PFSK-1 (cell line): ENCODE data around the gene SLC6A2.

Experiments used
- FOXP2 ChIP-seq: optimal IDR thresholded peaks from 2 replicates; pipeline ENCODE3; 2011; ENCODE audit warnings: borderline replicate concordance, control low read depth, inconsistent platforms; ENCODE audit not compliant: insufficient read depth; ENCODE audit errors: extremely low read length, extremely low read depth
- POLR2AphosphoS5 ChIP-seq: IDR thresholded peaks from 2 replicates; pipeline ENCODE4 v1.6.1; 2012; ENCODE audit warnings: low read depth, mild to moderate bottlenecking, control low read depth, low read length, moderate library complexity
- SIN3A ChIP-seq: IDR thresholded peaks from 2 replicates; pipeline ENCODE4 v1.6.1; 2012; ENCODE audit warnings: mild to moderate bottlenecking, low read length, moderate library complexity, borderline replicate concordance; ENCODE audit not compliant: insufficient read depth
- TAF1 ChIP-seq: IDR thresholded peaks from 2 replicates; pipeline ENCODE4 v1.6.1; 2012; ENCODE audit warnings: low read length, control low read depth, borderline replicate concordance; ENCODE audit not compliant: insufficient read depth
- TF ChIP-seq, protein P1 (sequence below), 2 experiments: IDR thresholded peaks; 2 replicates each; pipeline versions ENCODE4 v1.6.1 to v1.8.0; 2011 to 2012; ENCODE audit warnings: low read depth in 2 of 2, low read length in 2 of 2, control low read depth in 1 of 2, inconsistent platforms in 1 of 2, mild to moderate bottlenecking in 1 of 2, moderate library complexity in 1 of 2; ENCODE audit not compliant: insufficient read depth in 1 of 2

The SLC6A2 gene

DNA sequence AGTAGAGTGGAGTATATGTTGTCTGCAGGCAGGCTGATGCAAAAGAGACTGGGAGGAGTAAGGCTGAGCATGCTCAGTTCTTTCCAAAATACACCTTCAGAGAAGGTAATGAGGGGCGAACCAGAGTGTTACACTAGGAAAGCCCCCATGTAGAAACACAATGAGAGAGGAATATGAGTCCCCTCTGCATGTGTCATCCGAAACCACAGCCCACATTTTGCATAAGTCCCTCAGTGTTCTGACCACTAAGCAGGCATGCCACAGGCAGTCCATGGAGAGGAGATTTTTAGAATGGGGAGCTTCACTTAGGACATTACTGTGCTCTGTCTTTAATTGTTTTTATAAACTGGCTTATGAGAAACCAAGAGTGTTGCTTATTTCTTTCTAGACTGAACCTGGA, 32.0 kb downstream of the SLC6A2 start:
- TF ChIP-seq POLR2AphosphoS5 (no peak), FOXP2 (no peak), TAF1 (no peak), SIN3A (no peak)
- TF ChIP-seq, protein P1, sequence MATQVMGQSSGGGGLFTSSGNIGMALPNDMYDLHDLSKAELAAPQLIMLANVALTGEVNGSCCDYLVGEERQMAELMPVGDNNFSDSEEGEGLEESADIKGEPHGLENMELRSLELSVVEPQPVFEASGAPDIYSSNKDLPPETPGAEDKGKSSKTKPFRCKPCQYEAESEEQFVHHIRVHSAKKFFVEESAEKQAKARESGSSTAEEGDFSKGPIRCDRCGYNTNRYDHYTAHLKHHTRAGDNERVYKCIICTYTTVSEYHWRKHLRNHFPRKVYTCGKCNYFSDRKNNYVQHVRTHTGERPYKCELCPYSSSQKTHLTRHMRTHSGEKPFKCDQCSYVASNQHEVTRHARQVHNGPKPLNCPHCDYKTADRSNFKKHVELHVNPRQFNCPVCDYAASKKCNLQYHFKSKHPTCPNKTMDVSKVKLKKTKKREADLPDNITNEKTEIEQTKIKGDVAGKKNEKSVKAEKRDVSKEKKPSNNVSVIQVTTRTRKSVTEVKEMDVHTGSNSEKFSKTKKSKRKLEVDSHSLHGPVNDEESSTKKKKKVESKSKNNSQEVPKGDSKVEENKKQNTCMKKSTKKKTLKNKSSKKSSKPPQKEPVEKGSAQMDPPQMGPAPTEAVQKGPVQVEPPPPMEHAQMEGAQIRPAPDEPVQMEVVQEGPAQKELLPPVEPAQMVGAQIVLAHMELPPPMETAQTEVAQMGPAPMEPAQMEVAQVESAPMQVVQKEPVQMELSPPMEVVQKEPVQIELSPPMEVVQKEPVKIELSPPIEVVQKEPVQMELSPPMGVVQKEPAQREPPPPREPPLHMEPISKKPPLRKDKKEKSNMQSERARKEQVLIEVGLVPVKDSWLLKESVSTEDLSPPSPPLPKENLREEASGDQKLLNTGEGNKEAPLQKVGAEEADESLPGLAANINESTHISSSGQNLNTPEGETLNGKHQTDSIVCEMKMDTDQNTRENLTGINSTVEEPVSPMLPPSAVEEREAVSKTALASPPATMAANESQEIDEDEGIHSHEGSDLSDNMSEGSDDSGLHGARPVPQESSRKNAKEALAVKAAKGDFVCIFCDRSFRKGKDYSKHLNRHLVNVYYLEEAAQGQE (IDR thresholded peaks at IDR 0.05; ENCODE audit: insufficient read depth in 1 of 2, low read depth in 2 of 2, low read length in 2 of 2): no peak

DNA sequence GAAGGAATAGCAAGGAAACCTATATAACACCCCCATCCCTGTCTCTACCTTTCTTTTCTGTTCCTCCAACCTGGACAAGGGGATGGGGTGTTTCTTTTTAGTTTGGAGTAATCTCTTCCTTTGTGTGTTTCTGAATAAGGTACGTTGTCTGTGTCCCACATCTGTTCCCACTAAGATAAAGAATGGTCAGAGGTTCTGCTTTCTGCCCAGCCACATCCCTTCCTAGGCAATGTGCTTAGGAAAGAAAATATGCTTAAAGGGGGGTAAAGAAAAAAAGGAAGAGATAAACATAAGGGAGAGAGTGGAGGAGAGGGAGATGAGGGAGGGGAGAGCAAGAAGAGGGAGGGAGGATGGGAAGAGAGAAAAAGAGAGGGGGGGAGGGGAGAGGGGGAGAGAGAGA, 35.1 kb downstream of the SLC6A2 start:
- TF ChIP-seq FOXP2 (no peak), SIN3A (no peak), TAF1 (no peak), POLR2AphosphoS5 (no peak)
- TF ChIP-seq, protein P1 (IDR thresholded peaks at IDR 0.05; ENCODE audit: insufficient read depth in 1 of 2, low read depth in 2 of 2, low read length in 2 of 2): no peak

DNA sequence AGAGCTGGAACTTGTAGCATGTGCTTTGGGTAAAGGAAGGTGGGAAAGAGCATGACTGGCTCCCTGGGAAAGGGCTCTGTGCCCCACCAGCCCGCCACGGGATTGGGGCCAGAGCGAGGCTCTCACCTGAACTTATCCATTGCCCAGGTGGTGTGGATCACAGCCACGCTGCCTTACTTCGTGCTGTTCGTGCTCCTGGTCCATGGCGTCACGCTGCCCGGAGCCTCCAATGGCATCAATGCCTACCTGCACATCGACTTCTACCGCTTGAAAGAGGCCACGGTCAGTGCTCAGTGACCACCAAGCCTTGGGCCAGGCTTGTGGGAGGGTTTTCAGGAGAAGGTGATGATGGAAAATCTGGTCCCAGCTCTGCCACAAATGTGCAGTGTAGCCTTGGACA, 36.0 kb downstream of the SLC6A2 start:
- TF ChIP-seq POLR2AphosphoS5: no peak
- TF ChIP-seq, protein P1 (IDR thresholded peaks at IDR 0.05; ENCODE audit: insufficient read depth in 1 of 2, low read depth in 2 of 2, low read length in 2 of 2): no peak
- TF ChIP-seq TAF1: no peak
- TF ChIP-seq FOXP2: no peak
- TF ChIP-seq SIN3A: no peak

DNA sequence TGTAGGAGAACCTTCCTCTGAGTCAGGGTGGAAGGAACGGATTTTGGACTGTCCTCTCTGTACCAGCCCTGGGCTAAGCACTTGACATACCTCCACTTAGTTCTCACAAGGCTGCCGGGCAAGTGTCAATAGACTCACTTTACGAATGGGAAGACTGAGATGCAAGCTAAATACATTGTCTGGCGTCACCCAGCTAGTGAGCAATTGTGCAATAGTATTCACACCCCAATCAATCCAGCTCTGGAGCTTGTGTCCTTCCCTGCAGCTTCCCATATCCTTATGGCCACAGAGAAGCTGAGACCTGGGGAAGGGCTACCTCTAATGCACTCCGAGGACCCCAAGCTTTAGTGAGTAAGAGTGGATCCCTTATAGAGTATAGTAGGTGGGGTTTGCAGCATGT, 39.8 kb downstream of the SLC6A2 start:
- no peak for TF ChIP-seq POLR2AphosphoS5
- TF ChIP-seq FOXP2: no peak
- TF ChIP-seq TAF1: no peak
- TF ChIP-seq, protein P1 (IDR thresholded peaks at IDR 0.05; ENCODE audit: insufficient read depth in 1 of 2, low read depth in 2 of 2, low read length in 2 of 2): no peak
- no peak for TF ChIP-seq SIN3A

DNA sequence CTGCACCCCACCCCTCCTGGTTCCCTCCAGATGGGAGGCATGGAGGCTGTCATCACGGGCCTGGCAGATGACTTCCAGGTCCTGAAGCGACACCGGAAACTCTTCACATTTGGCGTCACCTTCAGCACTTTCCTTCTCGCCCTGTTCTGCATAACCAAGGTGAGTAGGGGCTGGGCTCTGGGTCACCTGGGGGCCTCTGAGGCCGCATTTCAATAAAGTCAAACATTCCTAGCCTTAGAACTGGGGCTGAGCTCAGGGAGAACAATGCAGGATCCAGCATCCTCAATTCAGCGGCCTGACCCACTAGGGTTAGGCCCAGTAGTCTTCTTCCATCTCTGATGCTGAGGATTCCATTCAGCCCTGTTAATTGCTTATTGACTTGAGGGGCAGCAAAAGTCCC, 42.1 kb downstream of the SLC6A2 start:
- TF ChIP-seq, protein P1 (IDR thresholded peaks at IDR 0.05; ENCODE audit: insufficient read depth in 1 of 2, low read depth in 2 of 2, low read length in 2 of 2): no peak
- TF ChIP-seq POLR2AphosphoS5 (no peak), FOXP2 (no peak), TAF1 (no peak), SIN3A (no peak)
